Measurements from ENCODE around the gene CALML4. TPM values are rescaled to one million over a fixed set of nuclear protein-coding genes. Genes with fewer than 3 reads are reported as not detected.
"Not testable (repeated sequence)": the region's sequence is repeated elsewhere in the genome, so short reads cannot be mapped to it uniquely, and the experiment has no call there.

CALML4 gene
- total RNA-seq, 1 donor from 2014 or later, result 12.8 TPM

GRCh38 chr15:68227643-68228142 is 22.6 kb upstream of the CALML4 start:
- peak; percentile 40 for DNase-seq (ENCODE audit: low spot score)
- intact Hi-C loops (cut with DNase I), result no loop called here
- no peak for ATAC-seq

DNA sequence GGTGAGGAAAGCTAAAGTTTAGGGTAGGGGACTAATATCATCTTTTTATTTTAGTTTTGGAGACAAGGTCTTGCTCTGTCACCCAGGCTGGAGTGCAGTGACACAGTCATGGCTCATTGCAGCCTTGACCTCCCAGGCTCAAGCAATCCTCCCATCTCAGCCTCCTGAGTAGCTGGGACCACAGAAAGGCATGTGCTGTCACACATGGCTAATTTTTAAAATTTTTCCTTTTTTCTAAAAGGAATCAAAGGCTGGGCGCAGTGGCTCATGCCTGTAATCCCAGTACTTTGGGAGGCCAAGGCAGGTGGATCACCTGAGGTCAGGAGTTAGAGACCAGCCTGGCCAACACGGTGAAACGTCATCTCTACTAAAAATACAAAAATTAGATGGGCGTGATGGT is 20.3 kb upstream of the CALML4 start:
- ATAC-seq; DNase-seq (ENCODE audit: low spot score); intact Hi-C loops (cut with DNase I): not testable (repeated sequence)

DNA sequence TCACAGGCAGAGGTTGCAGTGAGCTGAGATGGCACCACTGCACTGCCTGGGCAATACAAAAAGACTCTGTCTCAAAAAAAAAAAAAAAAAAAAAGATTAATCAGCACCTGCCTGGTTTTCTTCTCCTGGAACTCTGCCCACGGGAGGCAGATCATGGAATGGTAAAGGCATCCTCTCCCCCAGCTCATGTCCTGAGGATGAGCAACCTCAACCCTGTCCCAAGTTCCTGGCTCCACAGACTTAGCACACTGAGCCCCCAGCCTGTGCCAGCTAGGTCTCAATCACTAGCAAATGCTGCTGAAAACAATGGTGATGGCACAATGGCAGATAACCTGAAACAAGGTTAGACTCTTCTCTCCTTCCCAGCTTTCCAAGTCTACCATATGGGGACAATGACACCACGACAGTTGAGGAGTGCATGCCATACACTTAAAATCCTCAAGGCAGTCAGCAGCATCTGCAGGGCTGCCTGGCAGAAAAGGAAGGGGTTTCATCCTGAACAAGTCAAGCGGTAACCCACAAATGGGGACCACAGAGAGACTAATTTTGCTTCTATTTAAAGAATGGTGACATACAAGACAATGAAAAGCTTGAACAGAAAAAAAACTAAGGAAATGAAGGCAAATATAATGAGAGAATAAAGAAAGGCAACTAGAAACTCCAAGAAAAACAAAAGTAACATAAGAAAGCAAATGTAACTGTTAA is 19.6 kb upstream of the CALML4 start:
- peak; percentile 42 for DNase-seq (ENCODE audit: low spot score)
- no peak for ATAC-seq
- intact Hi-C loops (cut with DNase I), result no loop called here

DNA sequence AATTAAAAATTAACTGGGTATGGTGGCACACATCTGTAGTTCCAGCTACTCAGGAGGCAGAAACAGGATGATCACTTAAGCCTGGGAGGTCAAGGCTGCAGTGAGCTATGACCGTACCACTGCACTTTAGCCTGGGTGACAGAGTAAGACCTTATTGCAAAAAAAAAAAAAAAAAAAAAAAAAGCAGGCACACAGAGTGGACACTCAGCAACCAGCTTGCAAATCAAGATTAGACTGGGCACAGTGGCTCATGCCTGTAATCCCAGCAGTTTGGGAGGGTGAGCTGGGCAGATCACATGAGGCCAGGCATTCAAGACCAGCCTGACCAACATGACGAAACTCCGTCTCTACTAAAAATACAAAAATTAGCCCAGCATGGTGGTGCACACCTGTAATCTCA is 19.0 kb upstream of the CALML4 start:
- ATAC-seq (no peak), DNase-seq (ENCODE audit: low spot score) (peak; percentile 9)
- intact Hi-C loops (cut with DNase I), result no loop called here

DNA sequence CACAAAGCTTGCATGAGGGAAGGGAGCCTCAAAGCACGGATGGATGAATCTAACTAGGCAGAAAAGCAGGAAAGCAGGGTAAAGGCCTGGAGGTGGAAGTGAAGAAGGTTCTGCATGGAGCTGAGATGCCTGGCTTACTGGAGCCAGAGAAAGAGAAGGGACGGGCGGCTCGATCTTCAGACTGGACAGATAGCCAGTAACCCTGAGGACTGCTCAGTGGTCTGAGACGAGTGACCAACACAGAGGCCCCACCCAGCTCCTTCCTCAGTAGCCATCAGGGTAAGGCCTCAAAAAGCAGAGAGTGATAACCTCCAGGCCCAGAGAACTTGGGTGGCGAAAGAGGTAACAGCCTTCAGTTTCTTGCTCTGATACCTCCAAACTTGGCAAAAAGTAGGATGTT is 18.0 kb upstream of the CALML4 start:
- intact Hi-C loops (cut with DNase I), result no loop called here
- no peak for ATAC-seq
- DNase-seq (ENCODE audit: low spot score), result peak; percentile 19

- DNase-seq (ENCODE audit: low spot score), result peak; percentile 47
Measured at GRCh38 chr15:68222432-68222743, 17.3 kb upstream of the CALML4 start.

GRCh38 chr15:68221530-68222431 is 16.6 kb upstream of the CALML4 start:
- ATAC-seq; intact Hi-C loops (cut with DNase I): not testable (repeated sequence)
- DNase-seq (ENCODE audit: low spot score), result peak; percentile 31

More at GRCh38 chr15:68222432-68222743, 17.3 kb upstream of the CALML4 start:
- ATAC-seq; intact Hi-C loops (cut with DNase I): not testable (repeated sequence)

DNA sequence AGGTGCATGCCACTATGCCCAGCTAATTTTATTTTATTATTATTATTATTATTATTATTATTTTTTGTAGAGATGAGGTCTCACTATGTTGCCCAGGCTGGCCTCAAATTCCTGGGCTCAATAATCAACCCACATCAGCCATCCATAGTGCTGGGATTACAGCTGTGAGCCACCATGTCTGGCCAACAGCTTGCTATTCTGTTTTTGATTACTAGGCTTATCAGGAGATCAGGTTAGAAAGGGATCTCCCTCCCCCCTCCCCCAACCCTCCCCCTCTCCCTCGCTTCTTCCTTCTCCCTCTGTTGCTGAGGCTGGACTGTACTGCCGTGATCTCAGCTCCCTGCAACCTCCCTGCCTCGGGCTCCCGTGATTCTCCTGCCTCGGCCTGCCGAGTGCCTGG is 15.8 kb upstream of the CALML4 start:
- DNase-seq (ENCODE audit: low spot score) (no peak), ATAC-seq (no peak)
- intact Hi-C loops (cut with DNase I), result no loop called here

DNA sequence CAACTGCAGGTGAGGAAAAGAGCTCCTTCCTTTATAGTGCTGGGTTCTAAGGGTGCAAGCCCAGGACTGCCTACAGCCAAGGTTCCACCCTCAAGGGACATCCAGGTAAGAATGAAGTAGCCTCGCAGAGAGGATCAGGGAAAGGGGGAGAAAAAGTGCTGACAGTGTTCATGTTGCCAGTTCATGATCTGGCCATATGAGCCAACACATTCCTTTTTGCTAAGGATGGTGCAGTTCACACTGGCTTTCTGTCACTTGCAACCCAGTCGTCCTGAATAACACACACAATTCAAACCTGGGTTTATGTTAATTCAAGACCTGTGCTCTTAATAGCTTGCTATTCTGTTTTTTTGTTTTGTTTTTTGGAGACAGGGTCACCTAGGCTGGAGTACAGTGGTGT is 15.4 kb upstream of the CALML4 start:
- intact Hi-C loops (cut with DNase I), result no loop called here
- ATAC-seq, result no peak
- DNase-seq (ENCODE audit: low spot score), result no peak

DNA sequence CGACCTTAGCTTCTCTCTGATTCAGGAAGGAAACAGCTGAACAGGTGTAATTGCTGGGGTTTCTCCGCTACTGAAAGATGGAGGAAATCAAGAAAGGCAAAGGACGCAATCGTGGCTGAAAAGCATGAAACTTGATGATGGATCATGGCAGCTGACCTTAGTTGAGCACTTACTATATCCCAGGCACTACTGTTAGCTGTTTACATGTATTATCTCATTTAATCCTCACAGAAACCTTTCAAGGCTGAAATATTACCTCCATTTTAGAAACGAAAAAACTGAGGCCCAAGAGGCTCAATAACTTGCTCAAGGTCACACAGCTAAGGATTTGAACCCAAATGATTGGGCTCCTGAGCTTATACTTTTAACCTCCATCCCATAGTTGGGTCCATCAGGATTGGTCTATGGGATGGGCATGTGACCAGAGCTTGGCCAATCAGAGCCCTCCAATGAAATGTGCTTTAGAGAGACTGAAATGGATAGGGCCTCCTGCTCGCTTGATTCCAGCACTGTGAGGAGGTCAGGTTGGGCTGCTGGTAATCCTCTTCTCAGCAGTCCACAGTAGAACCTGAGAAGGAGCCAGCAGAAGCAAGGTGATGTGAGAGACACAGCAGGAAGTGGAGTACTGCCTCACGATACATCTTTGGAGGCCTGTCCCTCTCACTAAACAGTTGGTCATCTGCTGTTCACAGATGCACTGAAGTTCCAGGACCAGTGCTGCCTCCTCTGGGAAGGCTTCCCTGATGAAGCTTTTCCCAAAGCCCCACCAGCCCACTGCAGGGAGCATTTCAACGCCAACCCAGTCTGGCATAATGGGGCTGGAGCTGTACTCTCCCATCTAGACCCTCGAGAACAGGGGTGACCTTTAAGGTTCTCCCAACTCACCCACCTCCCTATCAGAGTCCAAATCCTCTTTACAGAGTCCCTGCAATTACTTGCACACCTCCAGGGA is 14.0 kb upstream of the CALML4 start:
- peak; percentile 27 for DNase-seq (ENCODE audit: low spot score)
- intact Hi-C loops (cut with DNase I), result no loop called here
- no peak for ATAC-seq

GRCh38 chr15:68218331-68218730 is 13.2 kb upstream of the CALML4 start:
- intact Hi-C loops (cut with DNase I), result no loop called here
- DNase-seq (ENCODE audit: low spot score) (peak; percentile 12), ATAC-seq (no peak)

- ATAC-seq (no peak), DNase-seq (ENCODE audit: low spot score) (peak; percentile 9)
- intact Hi-C loops (cut with DNase I), result no loop called here
Measured at GRCh38 chr15:68217341-68217740, 12.2 kb upstream of the CALML4 start.

- ATAC-seq (no peak), DNase-seq (ENCODE audit: low spot score) (peak; percentile 25)
- intact Hi-C loops (cut with DNase I), result no loop called here
Measured at GRCh38 chr15:68214838-68215254, 9.7 kb upstream of the CALML4 start.

DNA sequence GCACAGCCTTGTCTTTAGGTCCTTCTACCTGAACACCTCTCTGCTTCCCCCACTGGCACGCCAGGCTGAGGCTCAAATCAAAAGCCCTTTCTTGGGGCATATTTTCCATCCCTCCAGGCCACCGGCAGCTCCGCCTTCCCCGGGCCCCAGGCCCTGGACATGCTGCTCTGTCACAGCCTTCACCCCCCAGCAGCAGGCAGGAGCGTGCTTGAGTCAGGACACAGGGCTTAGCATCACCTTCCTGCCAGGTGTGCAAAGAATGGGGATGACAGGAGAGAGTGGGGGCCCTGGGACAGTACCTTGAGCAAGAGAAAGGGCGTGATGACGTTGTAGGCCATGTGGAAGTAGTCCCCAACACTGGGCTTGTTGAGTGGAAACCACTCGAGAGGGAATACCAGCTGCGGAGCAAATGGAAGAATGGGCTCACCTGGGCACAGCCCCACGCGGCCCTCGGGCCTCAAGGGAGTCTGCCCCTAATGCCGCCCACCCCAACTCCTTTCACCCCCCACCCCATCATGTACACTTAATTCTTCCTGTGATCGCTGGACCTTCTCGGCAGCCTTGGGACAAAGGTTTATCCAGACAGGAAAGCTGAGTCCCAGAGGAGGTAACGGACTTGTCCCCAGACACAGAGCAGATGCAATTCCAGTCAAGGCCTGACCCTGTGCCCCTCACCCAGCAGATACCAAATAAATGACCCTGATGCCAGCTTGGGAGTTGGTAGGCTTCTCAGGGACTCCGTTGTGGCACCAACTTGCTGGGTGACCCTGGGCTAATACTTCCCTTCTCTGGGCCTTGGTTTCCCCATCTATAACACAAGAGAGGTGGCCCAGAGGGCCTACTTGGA is 9.1 kb upstream of the CALML4 start:
- DNase-seq (ENCODE audit: low spot score), result peak; percentile 47
- intact Hi-C loops (cut with DNase I), result no loop called here

GRCh38 chr15:68213491-68213845 is 8.3 kb upstream of the CALML4 start:
- peak; percentile 38 for DNase-seq (ENCODE audit: low spot score)
- intact Hi-C loops (cut with DNase I); ATAC-seq: not testable (repeated sequence)

More for the DNA sequence above, 9.1 kb upstream of the CALML4 start:
- no peak for ATAC-seq

GRCh38 chr15:68211656-68212320 is 6.7 kb upstream of the CALML4 start:
- intact Hi-C loops (cut with DNase I), result no loop called here
- DNase-seq (ENCODE audit: low spot score) (peak; percentile 51), ATAC-seq (no peak)

GRCh38 chr15:68210821-68211655 is 5.9 kb upstream of the CALML4 start:
- DNase-seq (ENCODE audit: low spot score), result peak; percentile 85
- intact Hi-C loops (cut with DNase I), result no loop called here
- ATAC-seq, result peak; percentile 79
